HPDE6-E6E7 (cell line): ENCODE data around the gene GPRIN3.
"Not testable (repeated sequence)": the region's sequence is repeated elsewhere in the genome, so short reads cannot be mapped to it uniquely, and the experiment has no call there.

Experiments
- DNase-seq: peaks from one replicate; pipeline ENCODE4 v3.0.0; 2011; ENCODE audit warnings: missing footprints; ENCODE audit errors: extremely low spot score

Gene GPRIN3

DNA sequence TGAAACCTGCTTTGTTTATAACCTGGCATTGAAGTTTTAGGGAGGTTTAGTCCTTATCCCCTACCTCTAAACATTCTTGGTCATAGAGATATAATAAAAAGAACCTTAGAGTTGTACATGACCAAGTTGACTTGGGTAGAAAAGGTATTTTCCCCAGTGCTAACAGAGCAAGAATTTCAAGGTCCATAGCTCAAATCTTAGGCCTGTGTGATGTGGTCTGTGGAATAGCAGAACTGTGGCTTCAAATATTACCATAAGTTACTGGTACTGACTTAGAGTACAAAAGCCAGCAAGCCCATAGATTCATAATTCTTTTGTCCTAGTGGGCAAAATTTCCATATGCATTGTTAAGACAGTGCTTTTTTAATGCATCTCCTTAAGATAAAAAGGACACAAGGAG is 91.2 kb downstream of the GPRIN3 start:
- no peak for DNase-seq

DNA sequence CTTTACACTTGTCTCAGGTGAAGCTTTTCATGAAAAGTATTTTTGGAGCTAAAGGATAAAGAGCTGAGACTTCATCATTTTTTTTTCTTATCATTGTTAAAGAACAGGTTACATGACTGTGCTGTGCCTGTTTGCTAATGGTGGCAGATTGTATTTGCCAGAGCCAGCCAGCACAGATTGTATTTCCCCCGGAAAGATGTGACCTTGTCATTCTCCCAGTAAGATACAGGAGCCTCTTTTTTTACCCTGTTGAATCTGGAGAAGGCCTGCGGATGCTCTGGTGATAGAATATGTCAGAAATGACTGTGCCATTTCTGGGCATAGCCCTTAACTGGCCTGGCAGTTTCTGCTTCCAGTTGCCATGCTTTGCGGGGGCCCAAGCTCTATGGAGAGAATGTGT is 91.9 kb downstream of the GPRIN3 start:
- no peak for DNase-seq

DNA sequence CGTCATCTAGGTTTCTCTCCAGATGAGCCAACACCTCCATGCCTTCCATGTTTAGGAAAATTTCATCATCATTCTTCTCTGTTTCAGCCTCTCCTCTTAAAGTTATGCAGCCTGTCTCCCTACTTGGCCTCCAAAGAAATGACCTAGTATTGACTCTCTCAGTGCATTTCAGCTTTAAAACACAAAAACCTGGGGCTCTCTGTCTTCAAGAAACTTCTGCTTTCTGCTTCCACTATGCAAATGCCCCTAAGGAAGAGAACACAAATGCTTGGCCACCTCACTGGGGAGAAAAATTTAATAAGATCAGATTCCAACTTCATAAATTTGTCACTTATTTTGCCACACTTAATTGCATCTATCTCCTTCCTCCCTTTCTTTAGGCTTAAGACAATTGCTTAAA is 93.3 kb downstream of the GPRIN3 start:
- no peak for DNase-seq

DNA sequence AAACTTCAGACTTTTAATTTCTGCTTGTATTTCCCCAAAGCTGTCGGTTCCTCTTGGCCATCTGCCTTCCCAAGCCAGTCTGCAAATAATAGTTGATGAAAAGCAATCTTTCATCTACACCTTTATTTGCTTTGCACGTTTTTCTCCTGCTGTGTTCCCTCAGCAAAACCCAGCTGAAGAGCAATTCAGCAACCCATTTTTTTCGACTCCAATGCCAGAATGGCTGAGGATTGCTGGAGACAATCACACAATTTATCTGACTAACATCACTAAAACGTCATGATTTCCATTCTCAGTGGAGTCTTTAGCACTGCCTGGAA is 94.3 kb downstream of the GPRIN3 start:
- DNase-seq, result no peak

DNA sequence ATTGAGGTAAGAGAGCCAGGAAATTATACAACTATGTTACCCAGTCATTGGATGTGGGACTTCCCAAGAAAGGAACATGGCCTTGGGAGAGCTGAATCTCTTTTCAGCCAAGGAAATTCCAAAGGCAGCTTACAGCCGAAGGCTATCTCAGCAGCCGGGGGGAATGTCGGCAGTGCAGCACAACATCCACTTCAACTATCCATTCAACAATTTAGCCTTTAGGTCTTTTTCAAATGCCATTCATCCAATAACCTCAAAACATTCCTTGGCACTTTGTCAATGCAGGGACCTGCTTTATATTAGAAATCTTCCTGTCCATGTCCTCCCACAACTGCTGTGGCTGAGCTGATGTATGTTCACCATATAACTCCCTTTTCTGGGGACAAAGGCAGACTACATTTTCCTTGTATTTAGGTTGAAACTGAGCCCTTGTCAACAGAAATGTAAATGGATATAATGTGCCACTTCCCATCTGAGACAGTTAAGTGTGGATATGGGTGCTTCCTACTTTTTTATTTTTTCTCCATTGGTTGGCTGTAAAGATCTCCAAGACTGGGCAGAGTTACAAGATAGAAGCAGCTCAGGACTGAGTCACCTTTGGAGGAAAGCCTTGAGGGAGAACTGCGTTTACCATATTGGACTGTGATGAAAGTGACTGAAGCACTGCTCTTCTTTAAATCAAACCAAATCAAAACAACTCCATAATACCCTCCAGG is 94.8 kb downstream of the GPRIN3 start:
- DNase-seq, result no peak

DNA sequence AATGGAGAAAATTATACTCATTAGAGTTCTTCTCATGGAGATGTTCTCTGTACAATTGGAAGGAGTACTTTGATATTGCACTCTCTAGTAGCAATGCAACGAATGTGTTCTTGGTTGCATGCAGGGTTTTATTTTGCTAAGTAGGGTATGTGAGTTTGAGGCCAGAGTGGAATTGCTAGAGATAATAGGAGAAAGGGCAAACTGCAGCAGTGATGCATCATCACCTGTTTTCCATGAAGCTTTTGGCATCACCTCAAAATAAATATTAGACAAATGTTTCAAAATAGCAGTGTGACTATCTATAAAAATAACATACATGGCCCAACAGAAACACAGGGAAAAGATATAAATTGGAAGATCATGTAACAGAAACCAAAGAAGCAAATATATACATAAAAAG is 103.0 kb downstream of the GPRIN3 start:
- no peak for DNase-seq

DNA sequence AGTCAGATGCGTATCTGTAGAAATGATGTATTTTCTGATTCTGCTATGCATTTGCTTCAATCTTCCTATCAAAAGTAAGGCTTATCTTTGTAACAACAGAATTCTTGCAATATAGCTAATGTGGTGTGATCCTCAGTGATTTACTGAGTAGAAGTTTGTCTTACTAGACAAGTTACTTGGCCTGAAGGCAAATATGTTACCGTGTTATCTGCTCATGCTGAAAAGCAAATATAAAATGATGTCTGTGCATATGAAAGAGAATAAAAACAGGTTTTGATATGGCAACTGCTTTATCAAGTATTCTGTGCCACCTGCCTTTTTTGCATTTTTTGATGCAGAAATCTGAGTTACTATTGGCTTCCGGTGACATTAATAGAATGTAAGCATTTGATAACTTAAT is 103.7 kb downstream of the GPRIN3 start:
- DNase-seq, result no peak

DNA sequence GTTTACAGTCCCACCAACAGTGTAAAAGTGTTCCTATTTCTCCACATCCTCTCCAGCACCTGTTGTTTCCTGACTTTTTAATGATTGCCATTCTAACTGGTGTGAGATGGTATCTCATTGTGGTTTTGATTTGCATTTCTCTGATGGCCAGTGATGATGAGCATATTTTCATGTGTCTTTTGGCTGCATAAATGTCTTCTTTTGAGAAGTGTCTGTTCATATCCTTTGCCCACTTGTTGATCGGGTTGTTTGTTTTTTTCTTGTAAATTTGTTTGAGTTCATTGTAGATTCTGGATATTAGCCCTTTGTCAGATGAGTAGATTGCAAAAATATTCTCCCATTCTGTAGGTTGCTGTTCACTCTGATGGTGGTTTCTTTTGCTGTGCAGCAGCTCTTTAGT is 108.2 kb downstream of the GPRIN3 start:
- DNase-seq, result not testable (repeated sequence)

DNA sequence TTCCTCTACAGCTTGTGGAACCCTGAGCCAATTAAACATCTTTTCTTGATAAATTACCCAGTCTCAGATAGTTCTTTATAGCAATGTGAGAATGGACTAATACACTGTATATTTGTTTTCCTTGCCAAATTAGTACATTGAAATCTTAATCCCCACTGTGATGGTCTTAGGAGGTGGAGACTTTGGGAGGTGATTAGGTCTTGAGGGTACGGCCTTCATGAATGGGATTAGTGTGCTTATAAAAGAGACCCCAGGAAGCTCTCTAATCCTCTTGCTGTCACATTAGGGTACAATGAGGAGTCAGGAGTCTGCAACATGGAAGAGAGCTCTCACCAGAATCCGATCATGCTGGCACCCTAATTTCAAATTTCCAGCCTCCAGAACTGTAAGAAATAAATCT is 109.7 kb downstream of the GPRIN3 start:
- DNase-seq, result no peak

DNA sequence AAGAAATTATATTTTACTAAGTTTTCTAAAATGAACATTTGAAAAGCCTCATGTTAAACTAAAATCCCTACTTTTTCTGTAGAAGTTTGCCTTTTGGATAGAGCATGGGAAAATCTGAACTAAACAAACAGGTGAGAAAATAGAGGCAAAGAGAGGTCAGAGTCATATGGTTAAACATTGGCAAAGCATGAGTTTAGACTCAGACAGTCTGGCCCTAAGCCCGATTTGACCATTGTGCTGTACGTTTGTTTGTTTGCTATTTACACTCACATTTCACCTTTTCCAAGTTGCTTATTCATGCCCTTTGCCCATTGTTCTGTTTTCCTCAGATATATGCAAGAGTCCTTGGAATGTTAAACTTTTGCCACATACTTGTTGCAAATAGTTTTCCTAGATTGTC is 110.9 kb downstream of the GPRIN3 start:
- DNase-seq, result no peak

DNA sequence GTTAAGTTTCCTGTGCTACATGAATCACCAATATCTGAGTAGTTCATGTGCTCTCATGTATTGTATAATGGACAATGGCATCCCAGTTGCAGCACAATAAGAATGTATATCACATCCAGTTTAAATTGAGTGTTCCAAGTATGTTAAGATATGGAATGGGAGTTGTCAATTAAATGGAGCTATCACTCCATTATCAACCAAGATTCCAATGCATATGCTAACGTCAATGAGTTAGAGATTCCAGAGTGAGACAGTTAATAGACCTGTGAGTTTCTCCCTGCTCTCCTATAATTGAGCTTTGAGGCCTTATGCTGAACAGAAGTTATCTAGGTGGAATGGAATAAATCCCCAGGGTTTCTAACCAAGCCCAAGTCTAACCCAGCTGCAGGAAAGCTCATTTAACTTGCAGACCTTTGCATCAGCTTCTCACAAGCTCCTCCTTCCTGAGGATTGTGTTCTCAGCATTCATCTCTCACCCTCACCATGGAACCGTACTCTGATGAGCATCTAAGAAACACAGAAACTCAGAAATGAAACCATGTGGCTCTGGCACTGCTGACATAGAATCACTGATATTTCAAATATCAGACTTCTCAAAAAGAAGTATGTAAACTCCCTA is 111.4 kb downstream of the GPRIN3 start:
- DNase-seq, result no peak

DNA sequence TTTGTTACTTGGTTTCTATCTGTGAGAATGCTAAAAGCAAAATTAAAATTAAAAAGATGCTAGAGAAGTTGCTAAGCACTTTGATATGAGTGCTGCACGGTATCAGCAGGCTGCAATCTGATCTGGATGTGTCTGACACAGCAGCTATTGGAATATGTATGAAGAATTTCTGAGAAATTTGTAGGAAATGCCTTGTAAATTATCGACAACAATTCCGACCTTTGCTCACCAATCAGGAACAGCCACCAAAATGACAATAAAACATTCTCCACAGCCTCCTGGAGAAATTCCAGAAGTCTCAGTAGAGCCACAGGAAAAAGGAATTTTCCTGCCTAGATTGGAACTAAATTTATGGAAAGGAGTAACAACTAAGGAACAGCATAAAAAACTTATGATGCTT is 113.8 kb downstream of the GPRIN3 start:
- no peak for DNase-seq
